H1 (cell line): ENCODE data around the gene VIPAS39. TPM values are rescaled to one million over a fixed set of nuclear protein-coding genes. Genes with fewer than 3 reads are reported as not detected.

Experiments
- CTCF ChIA-PET: fragments of 300-600 bp; sonication (Branson Sonifier 250); formaldehyde crosslinking; loops from one replicate; lab custom pipeline; 2021; ENCODE audit not compliant: partially characterized antibody; lab: Charles Lee
- POLR2A ChIA-PET: fragments of 300-600 bp; sonication (Branson Sonifier 250); formaldehyde crosslinking; loops from one replicate; lab custom pipeline; 2021; ENCODE audit warnings: inconsistent platforms; ENCODE audit not compliant: partially characterized antibody; lab: Charles Lee
- DNase-seq, 2 experiments: peaks; one replicate each; pipeline versions ENCODE4 v3.0.0 to v3.0.0-alpha.2; 2010 to 2022; ENCODE audit warnings: low spot score in 2 of 2, low read depth in 1 of 2, mixed read lengths in 1 of 2
- FAIRE-seq: peaks from 2 replicates; lab custom pipeline; 2011; peaks lifted over from hg19 to GRCh38; lab: Jason Lieb, UNC
- H2AFZ ChIP-seq: 2 replicates; pipeline ENCODE4 v1.8.1; 2012; ENCODE audit warnings: low read length, inconsistent platforms
- H2AK5ac ChIP-seq: 2 replicates; pipeline ENCODE4 v1.6.1; 2013; ENCODE audit warnings: low read depth, low read length
- H2BK120ac ChIP-seq: replicated peaks from 2 replicates; pipeline ENCODE3; 2013; ENCODE audit warnings: low read depth, low read length, inconsistent platforms
- H2BK12ac ChIP-seq: 2 replicates; pipeline ENCODE4 v1.6.1; 2013; ENCODE audit warnings: low read depth, low read length
- H2BK15ac ChIP-seq: 2 replicates; pipeline ENCODE4 v1.6.1; 2013; ENCODE audit warnings: low read length
- H2BK20ac ChIP-seq: 2 replicates; pipeline ENCODE4 v1.6.1; 2013; ENCODE audit warnings: low read length
- H2BK5ac ChIP-seq: 2 replicates; pipeline ENCODE4 v1.6.1; 2013; ENCODE audit warnings: low read depth, low read length
- H3K14ac ChIP-seq: 2 replicates; pipeline ENCODE4 v1.6.1; 2013; ENCODE audit warnings: inconsistent platforms; ENCODE audit not compliant: insufficient read length
- H3K18ac ChIP-seq: 2 replicates; pipeline ENCODE4 v1.6.1; 2013; ENCODE audit warnings: low read length; ENCODE audit errors: extremely low read depth
- H3K23ac ChIP-seq: 2 replicates; pipeline ENCODE4 v1.6.1; 2013; ENCODE audit warnings: inconsistent platforms; ENCODE audit not compliant: insufficient read length
- H3K23me2 ChIP-seq: 2 replicates; pipeline ENCODE4 v1.6.1; 2013; ENCODE audit warnings: low read depth, low read length
- H3K27ac ChIP-seq: 2 replicates; pipeline ENCODE4 v1.6.1; 2011; ENCODE audit warnings: low read depth, low read length, inconsistent platforms
- H3K27me3 ChIP-seq, 4 experiments: replicated peaks in 1 of 4; 1 replicate in 1 of 4; 2 replicates in 3 of 4; pipeline versions ENCODE4 v1.6.1 to v1.8.1; 2011 to 2013; ENCODE audit warnings: low read length in 3 of 4, mild to moderate bottlenecking in 3 of 4, inconsistent platforms in 2 of 4, mixed read lengths in 2 of 4, moderate library complexity in 1 of 4; ENCODE audit not compliant: control insufficient read depth in 3 of 4, insufficient read depth in 3 of 4; ENCODE audit errors: extremely low read depth in 1 of 4
- H3K36me3 ChIP-seq, 4 experiments: 2 replicates each; pipeline versions ENCODE4 v1.6.1 to v1.8.1; 2011 to 2013; ENCODE audit warnings: mild to moderate bottlenecking in 4 of 4, low read length in 3 of 4, moderate library complexity in 2 of 4, control low read depth in 1 of 4, inconsistent platforms in 1 of 4; ENCODE audit not compliant: insufficient read depth in 4 of 4, control insufficient read depth in 2 of 4
- H3K4ac ChIP-seq: replicated peaks from 2 replicates; pipeline ENCODE3; 2013; ENCODE audit warnings: low read length, low read depth, mixed read lengths, inconsistent platforms; ENCODE audit not compliant: insufficient read length
- H3K4me1 ChIP-seq, 4 experiments: replicated peaks in 1 of 4; 1 replicate in 1 of 4; 2 replicates in 3 of 4; pipeline versions ENCODE4 v1.6.1 to v1.8.1; 2011 to 2013; ENCODE audit warnings: low read length in 3 of 4, inconsistent platforms in 2 of 4, mixed read lengths in 1 of 4; ENCODE audit not compliant: insufficient read depth in 4 of 4, control insufficient read depth in 3 of 4
- H3K4me2 ChIP-seq, 2 experiments: 2 replicates each; pipeline versions ENCODE4 v1.6.1 to v1.8.1; 2011 to 2013; ENCODE audit warnings: low read depth in 2 of 2, low read length in 2 of 2, control low read depth in 1 of 2, inconsistent platforms in 1 of 2, mild to moderate bottlenecking in 1 of 2; ENCODE audit not compliant: insufficient read depth in 1 of 2
- H3K4me3 ChIP-seq, 4 experiments: fragments of 200-600, 300-600 bp in 1 of 4; sonication (generic), shearing (Covaris generic), sonication (Bioruptor Twin) in 1 of 4; 2 replicates each; pipeline versions ENCODE4 v1.5.1 to v1.8.1; 2011 to 2016; ENCODE audit warnings: low read length in 4 of 4, low read depth in 3 of 4, control low read depth in 2 of 4, inconsistent platforms in 2 of 4, mild to moderate bottlenecking in 2 of 4, mixed read lengths in 1 of 4, moderate library complexity in 1 of 4; ENCODE audit not compliant: insufficient read depth in 2 of 4; ENCODE audit errors: extremely low read depth in 1 of 4
- H3K56ac ChIP-seq: replicated peaks from 2 replicates; pipeline ENCODE3; 2013; ENCODE audit warnings: low read depth, mild to moderate bottlenecking, mixed read lengths, low read length, inconsistent platforms; ENCODE audit not compliant: insufficient read length
- H3K79me1 ChIP-seq: 2 replicates; pipeline ENCODE4 v1.6.1; 2013; ENCODE audit warnings: low read depth, low read length, control low read depth
- H3K79me2 ChIP-seq, 2 experiments: 2 replicates each; pipeline versions ENCODE4 v1.6.1 to v1.8.1; 2012 to 2013; ENCODE audit warnings: low read length in 2 of 2, mild to moderate bottlenecking in 2 of 2, inconsistent platforms in 1 of 2; ENCODE audit not compliant: insufficient read depth in 2 of 2, control insufficient read depth in 1 of 2
- H3K9ac ChIP-seq, 4 experiments: replicated peaks in 1 of 4; 1 replicate in 1 of 4; 2 replicates in 3 of 4; pipeline versions ENCODE4 v1.6.1 to v1.8.1; 2011 to 2013; ENCODE audit warnings: low read depth in 3 of 4, low read length in 3 of 4, control low read depth in 2 of 4, mild to moderate bottlenecking in 2 of 4, moderate library complexity in 2 of 4, inconsistent platforms in 1 of 4; ENCODE audit errors: extremely low read depth in 1 of 4
- H3K9me3 ChIP-seq, 2 experiments: 2 replicates each; pipeline versions ENCODE4 v1.6.1 to v1.8.1; 2012 to 2013; ENCODE audit warnings: mild to moderate bottlenecking in 2 of 2, moderate library complexity in 2 of 2, control low read depth in 1 of 2, inconsistent platforms in 1 of 2, low read depth in 1 of 2, low read length in 1 of 2, mixed read lengths in 1 of 2; ENCODE audit not compliant: insufficient read depth in 2 of 2
- H4K20me1 ChIP-seq, 2 experiments: replicated peaks in 1 of 2; 2 replicates each; pipeline versions ENCODE3 to v1.8.1; 2011 to 2013; ENCODE audit warnings: inconsistent platforms in 2 of 2, low read length in 2 of 2, mild to moderate bottlenecking in 1 of 2; ENCODE audit not compliant: insufficient read depth in 2 of 2, control insufficient read depth in 1 of 2
- H4K5ac ChIP-seq: 2 replicates; pipeline ENCODE4 v1.6.1; 2013; ENCODE audit warnings: low read length, low read depth, mixed read lengths, inconsistent platforms; ENCODE audit not compliant: insufficient read length
- H4K8ac ChIP-seq: 2 replicates; pipeline ENCODE4 v1.8.0; 2013; ENCODE audit warnings: mild to moderate bottlenecking, moderate library complexity, low read length, inconsistent platforms; ENCODE audit not compliant: insufficient read depth; ENCODE audit errors: extremely low read depth
- H4K91ac ChIP-seq: replicated peaks from 2 replicates; pipeline ENCODE3; 2013; ENCODE audit warnings: low read length, mixed read lengths, inconsistent platforms; ENCODE audit not compliant: insufficient read length
- ASH2L ChIP-seq: fragments of 200-600, 300-600 bp; sonication (generic); IDR thresholded peaks from one replicate; pipeline ENCODE4 v1.7.1; 2017; ENCODE audit warnings: low read length
- HDAC2 ChIP-seq, 2 experiments: fragments of 300-600 bp in 1 of 2; sonication (generic) in 1 of 2; IDR thresholded peaks; 2 replicates each; pipeline ENCODE4 v1.6.1; 2011 to 2012; ENCODE audit warnings: low read depth in 2 of 2, low read length in 2 of 2, mild to moderate bottlenecking in 2 of 2, moderate library complexity in 2 of 2, borderline replicate concordance in 1 of 2, inconsistent platforms in 1 of 2
- HDAC6 ChIP-seq: IDR thresholded peaks from one replicate; pipeline ENCODE4 v1.7.1; 2012; ENCODE audit warnings: low read depth, mild to moderate bottlenecking, inconsistent platforms, low read length, moderate library complexity
- POLR2AphosphoS5 ChIP-seq: IDR thresholded peaks from 2 replicates; pipeline ENCODE4 v1.6.1; 2011; ENCODE audit warnings: low read depth, low read length
- POU5F1 ChIP-seq: IDR thresholded peaks from 2 replicates; pipeline ENCODE4 v1.6.1; 2011; ENCODE audit warnings: low read depth, mild to moderate bottlenecking, low read length, moderate library complexity
- RXRA ChIP-seq: IDR thresholded peaks from 2 replicates; pipeline ENCODE4 v1.6.1; 2011; ENCODE audit warnings: low read depth, mild to moderate bottlenecking, low read length, moderate library complexity; ENCODE audit not compliant: insufficient read depth
- SUZ12 ChIP-seq: fragments of 200-600 bp; sonication (generic); IDR thresholded peaks from 2 replicates; pipeline ENCODE4 v1.6.1; 2012; ENCODE audit warnings: mild to moderate bottlenecking, inconsistent platforms, low read length, moderate library complexity, mixed read lengths
- TBP ChIP-seq: IDR thresholded peaks from 2 replicates; pipeline ENCODE4 v1.6.1; 2011; ENCODE audit warnings: low read depth, low read length, improper control_type of control experiment
- TEAD4 ChIP-seq: IDR thresholded peaks from 2 replicates; pipeline ENCODE4 v1.6.1; 2012; ENCODE audit warnings: low read depth, low read length, inconsistent platforms, mixed read lengths
- WGBS, 2 experiments: shearing (Covaris generic) in 1 of 2; methylation state at CpG; one replicate each; pipeline versions ENCODE4 v1.1.6 to v1.1.7; 2013 to 2015; ENCODE audit warnings: low lambda C conversion rate in 2 of 2, mixed read lengths in 2 of 2, inconsistent platforms in 1 of 2, low coverage in 1 of 2, missing lambda C conversion rate in 1 of 2; ENCODE audit not compliant: insufficient replicate concordance in 2 of 2, insufficient coverage in 1 of 2, insufficient read length in 1 of 2; ENCODE audit errors: extremely low coverage in 1 of 2, missing lambda C conversion rate in 1 of 2; 5-methylcytosine and 5-hydroxymethylcytosine counted together
- polyA plus RNA-seq, 7 experiments: library from polyadenylated mRNA; depleted of rRNA in 3 of 7; stranded (reverse) in 5 of 7; unstranded in 2 of 7; fragments of >200 nt in 5 of 7; fragments of 200-250 nt in 2 of 7; gene quantifications; 1 replicate in 5 of 7; 2 replicates in 1 of 7; 4 replicates in 1 of 7; pipeline versions ENCODE4 v1.2.1 to v1.2.3, GENCODE V29; 2011 to 2013; ENCODE audit warnings: missing spikeins in 2 of 7, mixed read lengths in 2 of 7
- total RNA-seq: library from RNA; stranded (reverse); fragmentation: NEBNext Ultra II Directional; extraction: Animal tissue kit (Norgen Biotek cat#: 25700); gene quantifications from 2 replicates; pipeline ENCODE4 v1.2.1, GENCODE V29; 2021
- TF ChIP-seq, protein P1 (sequence below): IDR thresholded peaks from 2 replicates; pipeline ENCODE4 v1.6.1; 2011; ENCODE audit warnings: low read length, improper control_type of control experiment
- TF ChIP-seq, protein P2 (sequence below): IDR thresholded peaks from 2 replicates; pipeline ENCODE4 v1.6.1; 2012; ENCODE audit warnings: inconsistent platforms

Gene VIPAS39
- total and polyA plus RNA-seq, 2 of the 8 experiments (the other 6 are each of a cell fraction or from before 2014, with no cell fraction given): 19.6 to 20.6 TPM

DNA sequence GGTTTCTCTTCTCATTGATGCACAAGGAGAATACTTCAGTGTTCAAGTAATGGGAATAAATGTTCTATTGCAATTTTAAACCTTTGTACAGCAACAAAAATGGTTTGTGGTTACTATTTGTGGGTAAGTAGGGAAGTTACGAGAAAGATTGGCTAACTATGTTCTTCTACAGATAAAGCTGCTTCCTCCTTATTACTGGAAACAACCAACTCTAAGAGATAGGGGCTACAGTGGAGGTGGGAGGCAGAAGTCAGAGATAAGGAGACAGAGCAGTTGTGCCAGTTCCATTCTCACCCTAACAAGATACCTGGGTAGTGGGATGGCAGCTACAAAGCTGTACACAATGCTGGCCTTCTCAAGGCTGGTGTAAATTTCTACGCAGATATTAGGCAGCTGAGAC is 50.2 kb downstream of the VIPAS39 start:
- FAIRE-seq: no peak

More for the DNA sequence above, 50.2 kb downstream of the VIPAS39 start:
- Histone ChIP-seq H2BK120ac (no peak overlapping the region), H3K4me1 (no peaks in the 10 kb centered on the region), H4K91ac (no peak overlapping the region), H3K4ac (no peak overlapping the region), H2AK5ac (no peak overlapping the region), H4K5ac (no peak overlapping the region), H3K14ac (no peak overlapping the region), H4K20me1 (no peaks in the 10 kb centered on the region), H3K23ac (no peak overlapping the region), H3K18ac (no peak overlapping the region), H3K9me3 (no peaks in the 10 kb centered on the region), H3K36me3 (no peaks in the 10 kb centered on the region), H4K8ac (no peak overlapping the region), H3K79me1 (no peaks in the 10 kb centered on the region), H3K9ac (no peak overlapping the region), H3K4me3 (no peak overlapping the region), H2BK20ac (no peak overlapping the region), H2BK5ac (no peak overlapping the region), H2BK15ac (no peak overlapping the region), H3K56ac (no peak overlapping the region), H3K27me3 (no peaks in the 10 kb centered on the region), H2AFZ (no peak overlapping the region), H2BK12ac (no peak overlapping the region), H3K4me2 (no peak overlapping the region)
- CTCF ChIA-PET: interaction anchor here (0.6 to 2.7 kb wide), 9 partner anchors 12 to 939 kb away, joined by 3 to 10 read pairs (median 4); partner anchors contain the start of gene VIPAS39
- no peak for DNase-seq
- 90% methylated on average over 2 of the region's 2 CpGs; no CpG with 5 or more reads in 1 of the 2 experiments for WGBS, 2 experiments
- TF ChIP-seq ASH2L (no peak), TEAD4 (no peak), HDAC2 (IDR thresholded peaks at IDR 0.05; ENCODE audit: borderline replicate concordance in 1 of 2, low read depth in 2 of 2, low read length in 2 of 2) (no peak), HDAC6 (no peak), RXRA (no peak), POLR2AphosphoS5 (no peak), TBP (no peak), SUZ12 (no peak), POU5F1 (no peak)
- TF ChIP-seq, protein P1, sequence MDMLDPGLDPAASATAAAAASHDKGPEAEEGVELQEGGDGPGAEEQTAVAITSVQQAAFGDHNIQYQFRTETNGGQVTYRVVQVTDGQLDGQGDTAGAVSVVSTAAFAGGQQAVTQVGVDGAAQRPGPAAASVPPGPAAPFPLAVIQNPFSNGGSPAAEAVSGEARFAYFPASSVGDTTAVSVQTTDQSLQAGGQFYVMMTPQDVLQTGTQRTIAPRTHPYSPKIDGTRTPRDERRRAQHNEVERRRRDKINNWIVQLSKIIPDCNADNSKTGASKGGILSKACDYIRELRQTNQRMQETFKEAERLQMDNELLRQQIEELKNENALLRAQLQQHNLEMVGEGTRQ: no peak
- TF ChIP-seq, protein P2, sequence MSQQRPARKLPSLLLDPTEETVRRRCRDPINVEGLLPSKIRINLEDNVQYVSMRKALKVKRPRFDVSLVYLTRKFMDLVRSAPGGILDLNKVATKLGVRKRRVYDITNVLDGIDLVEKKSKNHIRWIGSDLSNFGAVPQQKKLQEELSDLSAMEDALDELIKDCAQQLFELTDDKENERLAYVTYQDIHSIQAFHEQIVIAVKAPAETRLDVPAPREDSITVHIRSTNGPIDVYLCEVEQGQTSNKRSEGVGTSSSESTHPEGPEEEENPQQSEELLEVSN: no peak
- TF ChIP-seq, all 59 proteins: peak for 0
- H3K79me2 ChIP-seq: no peaks in the 10 kb centered on the region
- H3K23me2 ChIP-seq: no peaks in the 10 kb centered on the region
- no peak overlapping the region for H3K27ac ChIP-seq
- POLR2A ChIA-PET: interaction anchor here (0.7 to 1.1 kb wide), 2 partner anchors 50 to 71 kb away, joined by 3 read pairs; partner anchors contain the start of gene VIPAS39
